AG10803 (cell line): ENCODE measurements around the gene STX7.

Source experiments
- DNase-seq: peaks from one replicate; pipeline ENCODE4 v3.0.0; 2010; ENCODE audit warnings: low read depth
- H3K4me3 ChIP-seq: 2 replicates; pipeline ENCODE4 v1.5.1; 2011; ENCODE audit warnings: mild to moderate bottlenecking, low read length, control low read depth
- TF ChIP-seq, protein P1 (sequence below): conservative IDR thresholded peaks from 2 replicates; pipeline ENCODE4 v1.5.1; 2011; ENCODE audit warnings: mild to moderate bottlenecking, low read length, control low read depth, inconsistent platforms

Gene STX7

DNA sequence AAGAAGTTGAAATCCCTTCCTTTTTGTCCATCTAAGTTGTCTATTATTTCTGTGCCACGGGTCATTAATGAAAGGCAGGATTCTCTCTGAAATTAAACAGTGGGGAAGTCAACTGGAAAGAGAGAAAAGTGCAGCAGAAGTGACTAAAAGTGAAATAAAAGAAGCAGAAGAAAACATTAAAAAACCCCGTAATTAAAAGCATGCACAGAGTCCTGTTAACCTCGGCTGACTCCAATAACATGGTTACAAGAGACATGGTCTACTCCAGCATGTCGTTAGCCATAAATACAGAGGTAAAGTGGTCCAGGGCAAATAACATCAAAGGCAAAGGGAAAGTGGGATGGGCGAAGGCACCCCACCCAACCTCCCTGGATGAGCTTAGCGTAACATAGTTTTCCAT, 98.6 kb downstream of the STX7 start:
- H3K4me3 ChIP-seq: no peak overlapping the region
- no peak for DNase-seq
- TF ChIP-seq, protein P1, sequence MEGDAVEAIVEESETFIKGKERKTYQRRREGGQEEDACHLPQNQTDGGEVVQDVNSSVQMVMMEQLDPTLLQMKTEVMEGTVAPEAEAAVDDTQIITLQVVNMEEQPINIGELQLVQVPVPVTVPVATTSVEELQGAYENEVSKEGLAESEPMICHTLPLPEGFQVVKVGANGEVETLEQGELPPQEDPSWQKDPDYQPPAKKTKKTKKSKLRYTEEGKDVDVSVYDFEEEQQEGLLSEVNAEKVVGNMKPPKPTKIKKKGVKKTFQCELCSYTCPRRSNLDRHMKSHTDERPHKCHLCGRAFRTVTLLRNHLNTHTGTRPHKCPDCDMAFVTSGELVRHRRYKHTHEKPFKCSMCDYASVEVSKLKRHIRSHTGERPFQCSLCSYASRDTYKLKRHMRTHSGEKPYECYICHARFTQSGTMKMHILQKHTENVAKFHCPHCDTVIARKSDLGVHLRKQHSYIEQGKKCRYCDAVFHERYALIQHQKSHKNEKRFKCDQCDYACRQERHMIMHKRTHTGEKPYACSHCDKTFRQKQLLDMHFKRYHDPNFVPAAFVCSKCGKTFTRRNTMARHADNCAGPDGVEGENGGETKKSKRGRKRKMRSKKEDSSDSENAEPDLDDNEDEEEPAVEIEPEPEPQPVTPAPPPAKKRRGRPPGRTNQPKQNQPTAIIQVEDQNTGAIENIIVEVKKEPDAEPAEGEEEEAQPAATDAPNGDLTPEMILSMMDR: no peak

DNA sequence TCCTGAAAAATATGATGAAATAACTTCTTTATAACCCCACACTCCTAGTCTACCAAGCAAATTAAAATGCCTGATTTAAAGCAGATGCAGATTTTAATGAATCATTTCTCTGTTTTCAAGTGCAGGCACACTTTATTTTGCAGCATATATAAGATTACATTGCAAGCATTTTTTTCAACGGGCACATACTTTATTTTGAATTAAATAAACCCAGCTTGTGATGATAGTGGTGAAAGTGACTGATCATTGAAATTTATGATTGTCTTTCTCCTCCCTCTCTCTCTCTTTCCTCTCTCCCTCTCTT, 99.5 kb downstream of the STX7 start:
- DNase-seq: peak; percentile 34
- TF ChIP-seq, protein P1: no peak
- no peak overlapping the region for H3K4me3 ChIP-seq

DNA sequence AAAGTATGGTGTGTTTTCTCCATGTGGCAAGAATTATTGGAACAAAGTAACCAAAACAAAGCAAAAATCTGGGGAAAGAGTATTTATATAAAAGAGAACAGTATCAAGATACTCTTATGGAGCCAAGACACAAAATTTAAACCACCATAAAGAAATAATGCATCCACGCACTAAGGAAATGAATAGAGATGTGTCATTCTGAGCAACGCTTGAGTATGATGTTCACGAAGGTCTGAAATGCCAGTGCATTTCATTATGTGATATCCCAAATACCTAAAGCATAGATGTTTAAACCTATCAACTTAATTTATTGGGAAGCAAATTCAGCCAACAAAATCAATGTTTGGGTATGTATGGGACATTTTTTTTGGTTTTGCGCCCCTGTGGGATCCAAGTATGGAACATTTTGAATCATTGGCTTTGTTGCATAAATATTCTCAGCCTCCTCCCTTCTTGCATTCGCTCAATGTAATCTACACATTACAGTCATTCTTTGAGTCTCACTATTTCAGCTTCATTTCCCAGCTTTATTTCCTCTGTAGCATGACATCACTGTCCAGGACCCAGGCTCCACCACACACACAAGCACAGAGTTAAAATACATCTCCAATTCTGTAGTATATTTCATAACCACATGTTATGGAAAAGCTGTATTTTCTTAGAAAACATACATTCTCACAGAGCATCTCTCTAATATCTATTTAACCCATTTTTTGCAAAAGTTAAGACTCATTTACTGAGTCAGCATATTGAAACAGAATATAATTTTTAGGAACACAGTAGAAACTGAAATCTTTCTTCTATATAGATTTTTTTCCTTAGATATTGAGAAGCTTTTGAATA, 100.0 kb downstream of the STX7 start:
- peak; percentile 40 for DNase-seq
- H3K4me3 ChIP-seq: no peak overlapping the region
- TF ChIP-seq, protein P1: no peak

DNA sequence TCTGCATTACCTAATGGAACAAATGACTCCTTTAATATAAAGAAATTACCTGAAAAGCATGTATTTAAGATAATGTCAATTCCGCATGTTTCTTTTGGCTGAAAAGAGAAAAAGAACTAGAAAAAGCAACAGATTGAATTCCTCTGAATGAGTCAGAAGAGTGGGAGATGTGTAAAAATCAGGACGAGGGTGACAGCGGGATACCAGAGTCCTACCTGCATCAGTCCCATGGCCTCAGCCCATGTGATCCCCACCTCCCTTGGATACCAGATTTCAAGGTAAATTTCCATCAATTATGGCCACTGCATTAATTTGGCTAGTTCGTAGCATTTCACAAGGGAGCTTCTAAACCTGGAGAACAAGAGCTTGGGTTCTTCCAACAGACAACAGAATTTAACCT, 101.6 kb downstream of the STX7 start:
- TF ChIP-seq, protein P1: no peak
- no peak for DNase-seq
- no peak overlapping the region for H3K4me3 ChIP-seq

DNA sequence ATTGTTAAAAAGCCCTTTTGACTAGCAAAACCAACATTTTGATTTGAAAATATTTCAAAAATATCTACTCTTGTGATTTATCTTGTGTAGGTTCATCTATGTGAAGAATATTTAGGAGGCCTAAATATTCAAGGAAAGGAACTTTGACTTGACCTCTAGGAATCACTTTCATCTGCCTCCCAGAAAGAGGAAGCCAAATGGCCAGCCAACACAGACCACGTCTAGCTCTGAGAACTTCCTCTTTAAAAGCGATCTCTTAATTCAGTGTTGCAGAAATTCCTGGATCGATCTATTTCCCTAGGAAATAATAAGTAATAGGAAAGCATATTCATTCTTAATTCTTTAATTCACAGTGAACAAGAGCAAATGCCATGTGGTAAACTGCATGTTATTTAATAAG, 102.1 kb downstream of the STX7 start:
- no peak overlapping the region for H3K4me3 ChIP-seq
- TF ChIP-seq, protein P1: no peak
- DNase-seq: no peak

DNA sequence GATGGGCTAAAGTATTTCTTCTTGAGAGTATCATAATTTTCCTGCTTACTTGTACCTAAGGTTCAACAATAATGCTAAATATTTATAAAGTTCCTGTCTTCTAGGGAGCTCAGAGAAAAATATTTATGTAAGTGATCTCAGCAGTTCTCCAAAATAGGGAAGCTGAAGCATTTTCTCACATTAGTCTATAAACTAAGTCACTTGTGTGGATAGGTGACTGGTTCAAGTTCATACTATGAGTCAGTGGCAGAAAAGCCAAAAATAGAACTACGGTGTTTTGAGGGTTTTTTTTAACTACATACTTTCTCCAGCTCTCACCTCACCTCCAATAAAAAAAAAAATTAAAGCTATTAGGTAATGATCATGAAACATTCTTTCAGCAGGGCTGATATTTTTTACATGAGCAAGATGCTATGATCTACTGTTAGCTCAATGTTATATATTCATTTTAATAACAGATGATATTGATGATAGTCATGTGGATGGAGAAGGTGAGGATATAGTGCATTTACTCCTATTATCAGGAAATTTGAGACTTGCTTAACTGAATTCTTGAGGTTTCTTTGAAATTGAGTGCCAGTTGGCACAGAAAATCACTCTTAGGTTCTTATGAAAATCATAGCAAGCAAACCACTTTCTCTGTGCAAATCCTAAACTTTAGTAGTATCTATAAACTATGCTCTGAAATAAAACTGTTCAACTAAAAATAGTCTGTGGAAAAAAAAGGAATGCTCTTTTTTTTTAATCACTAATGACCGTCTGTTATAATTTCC, 107.6 kb downstream of the STX7 start:
- peak; percentile 27 for DNase-seq
- TF ChIP-seq, protein P1: no peak

DNA sequence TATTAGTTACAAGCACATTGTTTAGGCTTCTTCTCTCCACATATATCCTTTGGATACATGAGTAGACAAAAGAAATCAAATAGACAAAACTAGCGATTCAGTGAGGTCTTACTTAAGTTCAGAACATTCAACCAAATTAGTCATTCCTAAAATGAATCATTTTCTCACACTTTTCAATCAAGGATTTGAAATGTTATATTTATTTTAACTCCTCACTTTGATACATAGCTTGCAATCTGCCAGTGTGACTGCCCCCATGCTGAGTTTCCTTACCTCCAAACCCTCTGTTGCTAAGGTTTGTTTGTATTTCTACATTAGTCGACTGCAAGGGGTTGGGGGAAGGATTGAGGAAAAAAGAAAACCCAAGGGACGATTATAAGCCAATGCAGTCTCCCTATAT, 108.2 kb downstream of the STX7 start:
- no peak for DNase-seq
- TF ChIP-seq, protein P1: no peak
- no peak overlapping the region for H3K4me3 ChIP-seq

More for the DNA sequence above, 107.6 kb downstream of the STX7 start:
- H3K4me3 ChIP-seq: no peak overlapping the region
